Astrocyte (in vitro differentiated cells and primary cell): ENCODE data around the gene RIBC2. TPM values are rescaled to one million over a fixed set of nuclear protein-coding genes. Genes with fewer than 3 reads are reported as not detected.

Experiments used
- DNase-seq: peaks from one replicate; pipeline ENCODE4 v3.0.0-alpha.2; 2010; ENCODE audit warnings: low read depth
- FAIRE-seq: peaks from 2 replicates; lab custom pipeline; 2011; peaks lifted over from hg19 to GRCh38; lab: Jason Lieb, UNC
- H2AFZ ChIP-seq: 2 replicates; pipeline ENCODE4 v1.6.0; 2012; ENCODE audit warnings: low read depth, low read length, inconsistent platforms
- H3K27ac ChIP-seq: 2 replicates; pipeline ENCODE4 v1.5.1; 2011; ENCODE audit warnings: low read depth, low read length, inconsistent platforms
- H3K27me3 ChIP-seq: 2 replicates; pipeline ENCODE4 v1.6.0; 2011; ENCODE audit warnings: low read length, inconsistent platforms; ENCODE audit not compliant: insufficient read depth
- H3K36me3 ChIP-seq: 2 replicates; pipeline ENCODE4 v1.5.1; 2011; ENCODE audit warnings: low read length, inconsistent platforms; ENCODE audit not compliant: insufficient read depth
- H3K4me1 ChIP-seq: 2 replicates; pipeline ENCODE4 v1.5.1; 2011; ENCODE audit warnings: low read length, inconsistent platforms; ENCODE audit not compliant: insufficient read depth
- H3K4me2 ChIP-seq: 2 replicates; pipeline ENCODE4 v1.6.0; 2012; ENCODE audit warnings: low read length, inconsistent platforms
- H3K4me3 ChIP-seq: 2 replicates; pipeline ENCODE4 v1.5.1; 2011; ENCODE audit warnings: low read depth, mild to moderate bottlenecking, low read length, inconsistent platforms; ENCODE audit not compliant: insufficient read depth
- H3K79me2 ChIP-seq: 2 replicates; pipeline ENCODE4 v1.6.0; 2012; ENCODE audit warnings: mild to moderate bottlenecking, low read length, inconsistent platforms; ENCODE audit not compliant: insufficient read depth
- H3K9ac ChIP-seq: 2 replicates; pipeline ENCODE4 v1.6.0; 2012; ENCODE audit warnings: mild to moderate bottlenecking, low read length, inconsistent platforms
- H3K9me3 ChIP-seq: 2 replicates; pipeline ENCODE4 v1.5.1; 2012; ENCODE audit warnings: low read depth, mild to moderate bottlenecking, low read length, inconsistent platforms; ENCODE audit not compliant: insufficient read depth
- H4K20me1 ChIP-seq: 2 replicates; pipeline ENCODE4 v1.6.0; 2012; ENCODE audit warnings: low read length, inconsistent platforms; ENCODE audit not compliant: insufficient read depth
- H3K27ac Mint-ChIP-seq: one replicate; pipeline ENCODE4 v1.8.0; 2021; ENCODE audit warnings: mild to moderate bottlenecking, mixed read lengths; ENCODE audit not compliant: unreplicated experiment
- H3K27me3 Mint-ChIP-seq: one replicate; pipeline ENCODE4 v1.8.0; 2021; ENCODE audit warnings: low read depth, mixed read lengths; ENCODE audit not compliant: unreplicated experiment
- H3K36me3 Mint-ChIP-seq: one replicate; pipeline ENCODE4 v1.8.0; 2021; ENCODE audit warnings: low read depth, mixed read lengths; ENCODE audit not compliant: unreplicated experiment
- H3K4me1 Mint-ChIP-seq: one replicate; pipeline ENCODE4 v1.8.0; 2021; ENCODE audit warnings: low read depth, mixed read lengths; ENCODE audit not compliant: unreplicated experiment
- H3K4me3 Mint-ChIP-seq: one replicate; pipeline ENCODE4 v1.8.0; 2021; ENCODE audit warnings: mild to moderate bottlenecking, moderate library complexity, mixed read lengths; ENCODE audit not compliant: unreplicated experiment
- H3K9me3 Mint-ChIP-seq: one replicate; pipeline ENCODE4 v1.8.0; 2021; ENCODE audit warnings: mild to moderate bottlenecking, mixed read lengths; ENCODE audit not compliant: unreplicated experiment
- CTCF ChIP-seq: IDR thresholded peaks from 2 replicates; pipeline ENCODE4 v1.5.1; 2011; ENCODE audit warnings: low read depth, mild to moderate bottlenecking, inconsistent platforms, low read length, moderate library complexity; ENCODE audit not compliant: insufficient read depth
- EZH2 ChIP-seq: IDR thresholded peaks from 2 replicates; pipeline ENCODE4 v1.6.1; 2012; ENCODE audit warnings: mild to moderate bottlenecking, low read length, inconsistent platforms; ENCODE audit not compliant: insufficient read depth
- total RNA-seq: library from RNA; stranded (reverse); gene quantifications from 2 replicates; pipeline ENCODE4 v1.2.1, GENCODE V29; 2021

The RIBC2 gene
- total RNA-seq, 1 donor from 2014 or later: not detected

DNA sequence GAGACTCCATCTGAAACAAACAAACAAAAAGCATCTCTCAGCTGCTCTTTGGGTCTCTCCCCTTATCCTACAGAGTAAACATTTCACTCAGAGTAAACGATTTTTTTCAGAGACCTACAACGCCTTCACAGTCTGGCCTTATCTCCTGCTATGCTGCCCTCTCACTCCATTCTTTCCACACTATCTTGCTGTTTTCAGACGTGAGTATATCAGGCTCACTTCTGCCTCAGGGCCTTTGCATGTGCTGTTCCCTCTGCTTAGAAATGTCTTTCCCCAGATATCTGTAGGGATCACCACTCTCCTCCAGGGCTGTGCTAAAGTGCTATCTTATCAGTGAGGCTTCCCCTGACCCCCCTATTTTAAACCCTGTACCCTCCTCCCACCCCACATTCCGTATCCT is 6.5 kb downstream of the RIBC2 start:
- DNase-seq (no peak), FAIRE-seq (no peak)
- H4K20me1 ChIP-seq: no peaks in the 10 kb centered on the region
- no peaks in the 10 kb centered on the region for H3K27me3 ChIP-seq
- H3K36me3 ChIP-seq: no peaks in the 10 kb centered on the region
- H3K4me2 ChIP-seq: no peak overlapping the region
- H3K4me3 ChIP-seq: no peak overlapping the region
- no peaks in the 10 kb centered on the region for H3K9me3 ChIP-seq
- H3K27me3 Mint-ChIP-seq: peaks cover 32% of the 10 kb centered on the region
- H3K36me3 Mint-ChIP-seq: no peaks in the 10 kb centered on the region
- no peaks in the 10 kb centered on the region for H3K4me1 ChIP-seq
- H2AFZ ChIP-seq: no peak overlapping the region
- no peak overlapping the region for H3K9ac ChIP-seq
- H3K4me3 Mint-ChIP-seq: no peak overlapping the region
- H3K9me3 Mint-ChIP-seq: no peaks in the 10 kb centered on the region
- H3K79me2 ChIP-seq: no peaks in the 10 kb centered on the region
- no peak overlapping the region for H3K27ac ChIP-seq
- no peak overlapping the region for H3K27ac Mint-ChIP-seq
- TF ChIP-seq EZH2 (no peak), CTCF (no peak)
- H3K4me1 Mint-ChIP-seq: no peaks in the 10 kb centered on the region

DNA sequence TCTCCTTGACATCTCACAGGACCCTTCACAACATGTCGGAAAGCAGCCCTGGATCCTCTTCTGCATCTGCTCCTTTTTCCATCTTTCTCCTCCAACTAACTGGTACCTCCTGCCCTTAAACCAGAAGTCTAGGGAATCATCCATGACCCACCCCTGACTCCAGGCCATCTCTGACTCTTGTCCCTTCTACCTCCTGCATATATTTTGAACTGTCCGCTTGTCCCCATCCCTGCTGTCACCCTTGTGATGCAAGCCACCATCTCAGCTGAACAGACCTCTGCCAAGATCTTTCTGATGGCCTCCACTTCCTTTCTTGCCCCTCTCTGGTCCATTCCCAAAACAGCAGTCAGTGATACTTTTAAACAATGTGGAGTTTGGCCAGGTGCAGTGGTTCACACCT is 7.0 kb downstream of the RIBC2 start:
- Mint-ChIP-seq H3K36me3 (no peaks in the 10 kb centered on the region), H3K27me3 (peaks cover 34% of the 10 kb centered on the region), H3K27ac (no peak overlapping the region), H3K4me3 (no peak overlapping the region), H3K4me1 (no peaks in the 10 kb centered on the region), H3K9me3 (no peaks in the 10 kb centered on the region)
- Histone ChIP-seq H3K27me3 (no peaks in the 10 kb centered on the region), H3K9me3 (no peaks in the 10 kb centered on the region), H4K20me1 (no peaks in the 10 kb centered on the region), H3K4me3 (no peak overlapping the region), H3K79me2 (no peaks in the 10 kb centered on the region), H3K27ac (no peak overlapping the region), H3K9ac (no peak overlapping the region), H2AFZ (no peak overlapping the region), H3K4me2 (no peak overlapping the region), H3K4me1 (no peaks in the 10 kb centered on the region), H3K36me3 (no peaks in the 10 kb centered on the region)
- DNase-seq (no peak), FAIRE-seq (no peak)
- TF ChIP-seq CTCF: no peak
- TF ChIP-seq EZH2: no peak

GRCh38 chr22:45421349-45422055 is 8.0 kb downstream of the RIBC2 start:
- H4K20me1 ChIP-seq: no peaks in the 10 kb centered on the region
- no peaks in the 10 kb centered on the region for H3K27me3 ChIP-seq
- H3K4me1 ChIP-seq: no peaks in the 10 kb centered on the region
- peaks cover 5% of the 10 kb centered on the region for H3K9me3 Mint-ChIP-seq
- TF ChIP-seq EZH2: no peak
- no peak for TF ChIP-seq CTCF
- no peak overlapping the region for H3K4me2 ChIP-seq
- H3K9ac ChIP-seq: no peak overlapping the region
- no peak overlapping the region for H3K27ac Mint-ChIP-seq
- no peak overlapping the region for H2AFZ ChIP-seq
- FAIRE-seq (no peak), DNase-seq (no peak)
- peaks cover 34% of the 10 kb centered on the region for H3K27me3 Mint-ChIP-seq
- no peaks in the 10 kb centered on the region for H3K9me3 ChIP-seq
- no peaks in the 10 kb centered on the region for H3K4me1 Mint-ChIP-seq
- H3K27ac ChIP-seq: no peak overlapping the region
- peaks cover 5% of the 10 kb centered on the region for H3K36me3 Mint-ChIP-seq
- no peak overlapping the region for H3K4me3 ChIP-seq
- no peak overlapping the region for H3K4me3 Mint-ChIP-seq
- H3K79me2 ChIP-seq: no peaks in the 10 kb centered on the region
- H3K36me3 ChIP-seq: no peaks in the 10 kb centered on the region
